DMS53 (cell line): ENCODE measurements around the gene PPCS.
A peak's percentile ranks its signal among the peaks of the same experiment; 100 is the strongest.
"Not testable (repeated sequence)": the region's sequence is repeated elsewhere in the genome, so short reads cannot be mapped to it uniquely, and the experiment has no call there.

Experiments
- DNase-seq: peaks from one replicate; lab custom pipeline; 2025; lab: John Stamatoyannopoulos, UW

PPCS gene

GRCh38 chr1:42453386-42453785 lies 3.0 kb upstream of the PPCS start:
- DNase-seq, result peak; percentile 33

GRCh38 chr1:42454403-42454802 lies 1.9 kb upstream of the PPCS start:
- no peak for DNase-seq

GRCh38 chr1:42456754-42457089 lies 379 bp downstream of the PPCS start:
- peak; percentile 86 for DNase-seq

DNA sequence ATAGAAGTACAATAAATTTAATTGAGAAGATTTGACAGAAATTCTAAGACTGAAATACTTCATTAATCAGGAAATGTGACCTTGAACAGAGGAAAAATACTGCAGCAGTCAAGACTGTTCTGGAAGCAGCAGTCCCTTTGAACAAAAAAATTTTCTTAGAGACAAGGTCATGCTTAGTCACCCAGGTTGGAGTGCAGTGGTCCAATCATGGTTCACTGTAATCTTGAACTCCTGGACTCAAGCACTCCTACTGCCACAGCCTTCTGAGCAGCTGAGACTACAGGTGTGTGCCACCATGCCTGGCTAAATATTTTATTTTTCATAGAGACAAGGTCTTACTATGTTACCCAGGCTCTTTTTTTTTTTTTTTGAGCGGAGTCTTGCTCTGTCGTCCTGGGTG lies 4.9 kb downstream of the PPCS start:
- peak; percentile 26 for DNase-seq

DNA sequence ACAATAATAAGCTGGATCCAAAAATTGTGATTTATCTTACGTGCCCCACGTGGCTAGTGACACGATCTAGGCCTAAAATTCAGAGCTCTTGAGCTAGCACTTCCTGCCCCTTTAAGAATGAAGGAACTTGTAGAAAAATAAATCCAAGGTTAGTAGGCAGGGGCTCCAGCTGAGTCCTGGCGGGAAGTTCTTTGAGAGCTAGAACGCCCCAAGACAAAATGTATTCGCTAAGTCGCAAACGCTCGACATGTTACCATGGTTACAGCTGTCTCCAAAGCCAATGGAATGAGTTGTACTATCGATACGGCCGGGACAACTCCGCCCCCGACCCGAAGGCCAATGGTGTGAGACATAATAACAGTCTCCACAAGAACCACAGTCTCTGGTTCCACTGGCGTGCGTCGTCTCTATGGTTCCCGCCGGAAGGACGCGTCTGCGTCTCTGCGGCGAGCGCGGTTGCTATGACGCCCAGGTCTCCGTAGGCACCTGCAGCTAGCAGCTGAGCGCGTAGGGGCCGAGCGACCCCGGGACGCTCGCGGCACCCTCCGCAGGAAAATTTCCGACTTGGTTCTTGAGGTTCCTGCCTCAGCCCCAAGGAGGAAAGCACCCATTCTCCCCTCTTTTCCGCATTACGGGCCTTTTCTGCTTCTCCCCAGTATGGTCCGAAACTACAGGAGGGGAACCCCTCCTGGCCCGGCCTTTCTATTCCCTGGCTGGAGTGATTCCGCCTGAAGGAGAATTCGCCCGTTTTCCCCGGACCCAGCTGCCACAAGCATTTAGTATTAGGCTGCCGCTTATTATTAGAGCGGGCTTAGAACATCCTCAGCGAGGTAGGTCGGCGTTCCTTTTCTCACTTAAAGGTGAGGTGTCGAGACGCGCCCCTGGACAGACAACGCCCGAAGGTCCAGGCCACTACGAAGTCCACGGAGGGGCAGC lies 6.8 kb downstream of the PPCS start, which contains the start of gene CCDC30:
Gene CCDC30, plus strand, starts transcription at position 459 of the 936 bp plus-strand sequence. CDS start 17,266 bp downstream, outside the sequence.
- DNase-seq, result peak; percentile 100

DNA sequence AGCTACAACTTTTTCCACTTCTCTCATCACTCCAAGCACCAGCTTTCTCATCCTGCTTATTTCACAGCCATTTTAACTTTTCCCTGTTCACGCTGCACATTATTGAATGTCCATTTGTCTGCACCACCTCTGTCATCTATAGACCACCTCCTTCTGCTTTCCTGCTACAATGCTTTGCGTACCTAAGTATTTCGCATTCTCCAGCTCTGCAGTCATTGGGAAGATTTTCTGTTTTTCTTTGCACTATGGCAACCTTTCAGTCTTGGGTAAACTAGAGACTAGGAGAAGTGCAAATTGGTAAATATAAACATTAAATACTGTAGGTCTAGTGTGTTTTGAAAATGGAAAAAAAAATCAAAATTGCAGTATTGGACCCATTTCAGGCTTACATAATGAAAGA lies 7.6 kb downstream of the PPCS start:
- DNase-seq, result peak; percentile 67

DNA sequence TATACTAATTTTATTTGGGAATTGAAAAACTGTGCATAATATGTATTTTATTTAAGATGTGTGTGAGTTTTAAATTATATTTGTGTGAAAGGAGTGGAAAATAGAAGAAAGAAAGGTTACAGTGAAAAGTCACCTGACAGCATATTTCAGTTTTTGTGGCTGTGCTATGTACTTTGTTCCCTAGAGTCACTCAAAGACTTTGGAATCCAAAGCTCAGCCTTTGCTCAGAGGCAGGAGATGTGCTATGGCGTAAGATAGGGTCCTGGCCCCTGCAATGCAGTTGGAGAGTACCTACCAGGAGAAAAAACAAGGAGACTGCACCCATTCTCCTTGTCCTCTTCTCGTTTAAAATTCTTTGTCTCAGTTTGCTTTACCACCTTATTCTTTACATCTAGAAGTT lies 9.7 kb downstream of the PPCS start:
- DNase-seq, result no peak

DNA sequence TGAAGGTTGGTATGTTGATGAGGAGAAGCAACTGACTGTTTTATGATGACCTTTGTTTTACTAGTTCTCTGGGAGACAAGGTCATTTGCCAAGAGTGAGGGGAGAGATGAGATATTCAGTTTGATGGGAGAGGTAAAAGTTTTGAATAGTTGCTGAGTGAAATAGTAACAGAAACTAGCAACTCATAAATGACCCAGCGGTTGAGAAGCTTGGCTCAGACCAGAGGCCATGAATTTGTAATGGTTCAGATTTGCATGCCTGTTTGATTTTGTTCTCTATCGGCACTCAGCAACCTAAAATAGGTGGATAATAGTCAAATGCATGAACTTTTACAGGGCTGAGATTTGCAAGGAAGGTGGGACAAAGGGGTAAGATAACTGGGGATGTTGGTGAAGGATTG lies 13.4 kb downstream of the PPCS start:
- DNase-seq, result no peak

DNA sequence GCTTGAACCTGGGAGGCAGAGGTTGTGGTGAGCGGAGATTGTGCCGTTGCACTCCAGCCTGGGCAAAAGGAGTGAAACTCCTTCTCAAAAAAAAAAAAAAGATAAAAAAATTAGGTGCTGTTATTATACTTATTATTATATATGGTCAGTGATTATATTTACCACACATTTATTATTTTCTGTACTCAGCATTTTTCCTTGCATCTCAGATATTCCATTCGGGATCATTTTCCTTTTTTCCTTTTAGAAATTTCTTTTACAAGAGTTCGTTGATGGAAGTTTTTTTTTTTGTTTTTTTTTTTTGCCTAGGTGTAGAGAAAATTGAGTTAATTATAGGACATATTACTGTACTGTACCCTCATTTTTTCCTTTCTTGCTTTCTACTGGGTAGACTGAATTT lies 20.3 kb downstream of the PPCS start:
- DNase-seq, result no peak

DNA sequence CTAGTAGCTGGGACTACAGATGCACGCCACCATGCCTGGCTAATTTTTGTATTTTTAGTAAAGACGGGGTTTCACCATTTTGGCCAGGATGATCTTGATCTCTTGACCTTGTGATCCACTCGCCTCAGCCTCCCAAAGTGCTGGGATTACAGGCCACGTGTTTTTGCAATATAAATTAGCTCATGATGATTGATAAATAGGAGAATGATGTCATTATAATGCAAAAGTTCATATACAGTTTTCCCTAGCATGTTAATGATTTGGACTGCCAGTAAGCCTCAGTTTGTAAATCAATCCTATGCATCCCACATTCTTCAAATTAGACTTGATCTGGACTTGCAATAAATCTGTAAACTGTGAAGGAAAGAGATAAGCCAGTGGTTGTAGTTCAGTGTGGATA lies 21.0 kb downstream of the PPCS start:
- not testable (repeated sequence) for DNase-seq

DNA sequence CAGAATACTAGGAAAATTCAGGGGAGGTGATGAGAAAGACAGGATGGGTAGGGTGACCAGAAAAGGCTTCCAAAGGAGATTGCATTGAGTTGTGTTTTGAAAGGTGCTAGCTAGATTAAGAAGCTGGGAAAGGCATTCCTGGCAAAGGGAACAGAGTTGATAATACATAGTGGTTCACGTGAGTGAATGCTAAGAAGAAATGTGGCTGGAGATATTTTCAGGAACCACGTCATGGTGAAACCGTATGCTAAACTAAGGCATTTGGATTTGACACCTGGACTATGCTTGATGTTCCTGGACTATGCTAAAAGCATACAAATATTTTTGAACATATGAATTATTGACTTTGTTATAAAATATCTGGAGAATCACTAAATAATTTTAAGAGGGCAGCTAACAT lies 21.4 kb downstream of the PPCS start:
- no peak for DNase-seq

GRCh38 chr1:42479621-42480020 lies 23.3 kb downstream of the PPCS start:
- peak; percentile 48 for DNase-seq

- DNase-seq, result peak; percentile 5
These were observed 24.6 kb downstream of the PPCS start for GRCh38 chr1:42480921-42481320.

GRCh38 chr1:42482635-42483153 lies 26.4 kb downstream of the PPCS start:
- DNase-seq, result no peak

GRCh38 chr1:42484382-42484781 lies 28.0 kb downstream of the PPCS start:
- peak; percentile 88 for DNase-seq

DNA sequence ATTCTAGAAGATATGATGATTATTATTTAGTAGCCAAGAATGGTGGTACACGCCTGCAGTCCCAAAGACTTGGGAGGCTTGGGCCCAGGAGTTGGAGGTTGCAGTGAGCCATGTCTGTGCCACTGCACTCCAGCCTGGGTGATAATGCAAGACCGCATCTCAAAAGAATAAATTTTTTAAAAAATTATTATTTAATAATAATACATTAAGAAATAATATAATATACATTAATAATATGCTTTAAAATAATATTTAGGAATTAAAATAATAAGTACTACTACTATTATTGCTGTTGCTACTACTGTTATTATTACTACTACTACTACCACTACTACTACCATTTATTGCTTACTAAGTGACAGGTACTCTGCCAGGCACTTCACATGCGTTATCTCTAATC lies 33.9 kb downstream of the PPCS start:
- no peak for DNase-seq

DNA sequence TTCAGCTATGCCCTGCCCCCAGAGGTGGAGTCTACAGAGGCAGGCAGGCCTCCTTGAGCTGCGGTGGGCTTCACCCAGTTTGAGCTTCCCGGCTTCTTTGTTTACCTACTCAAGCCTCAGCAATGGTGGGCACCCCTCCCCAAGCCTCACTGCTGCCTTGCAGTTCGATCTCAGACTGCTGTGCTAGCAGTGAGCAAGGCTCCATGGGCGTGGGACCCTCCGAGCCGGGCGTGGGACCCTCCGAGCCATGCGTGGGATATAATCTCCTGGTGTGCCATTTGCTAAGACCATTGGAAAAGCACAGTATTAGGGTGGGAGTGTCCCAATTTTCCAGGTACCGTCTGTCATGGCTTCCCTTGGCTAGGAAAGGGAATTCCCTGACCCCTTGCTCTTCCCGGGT lies 45.7 kb downstream of the PPCS start:
- not testable (repeated sequence) for DNase-seq

DNA sequence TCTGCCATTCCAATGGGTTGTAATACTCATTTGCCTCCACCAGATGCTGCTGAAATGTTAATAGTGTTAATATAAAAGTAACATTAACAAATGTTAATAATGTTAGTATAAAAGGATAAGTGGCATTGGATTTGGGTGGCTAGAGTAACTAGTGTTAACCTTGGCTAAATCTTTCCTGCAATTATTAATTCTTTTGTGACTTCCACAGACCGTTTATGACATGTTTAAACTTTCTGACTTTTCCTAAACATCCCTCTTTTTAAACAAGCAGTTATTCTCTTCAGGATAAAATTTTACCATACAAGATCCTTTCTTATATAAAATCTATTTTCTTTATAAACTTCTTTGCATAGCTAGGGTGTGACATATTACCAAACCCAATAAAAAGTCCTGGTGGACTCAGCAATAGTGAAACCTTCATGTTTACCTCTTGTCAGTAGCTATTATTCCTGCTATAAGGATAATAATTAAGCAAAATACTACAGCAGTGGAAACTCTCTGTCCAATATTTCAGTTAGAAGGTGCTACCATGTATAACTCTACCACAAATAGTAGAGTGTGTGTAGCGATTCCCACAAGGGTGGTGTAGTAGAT lies 48.3 kb downstream of the PPCS start:
- DNase-seq, result no peak

GRCh38 chr1:42506576-42506975 lies 50.2 kb downstream of the PPCS start:
- no peak for DNase-seq
